HG02798 (cell line): ENCODE results near the gene CDH4.

Experiments
- ATAC-seq: cut with Tn5 transposase; IDR thresholded peaks from one replicate; pipeline ENCODE4 v1.9.1; 2021; ENCODE audit warnings: mild to moderate bottlenecking; ENCODE audit not compliant: unreplicated experiment, poor library complexity

Gene CDH4

DNA sequence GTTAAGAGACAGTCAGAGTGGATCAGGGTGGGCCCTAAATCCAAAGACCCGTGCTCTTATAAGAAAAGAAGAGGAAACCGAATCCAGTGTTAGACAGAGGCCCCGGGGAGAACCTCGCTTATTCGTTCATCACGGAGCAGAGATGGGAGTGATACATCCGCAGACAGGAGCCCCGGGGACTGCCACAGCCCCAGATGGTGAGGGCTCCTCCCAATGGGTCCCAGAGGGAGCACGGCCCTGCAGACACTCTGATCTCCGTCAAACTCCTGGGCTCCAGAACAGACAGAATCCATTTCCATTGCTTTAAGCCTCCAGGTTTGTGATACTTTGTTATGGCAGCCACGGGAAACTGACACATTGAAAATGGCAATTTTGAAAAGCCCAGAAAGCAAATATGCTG is 47.0 kb downstream of the CDH4 start:
- no peak for ATAC-seq

DNA sequence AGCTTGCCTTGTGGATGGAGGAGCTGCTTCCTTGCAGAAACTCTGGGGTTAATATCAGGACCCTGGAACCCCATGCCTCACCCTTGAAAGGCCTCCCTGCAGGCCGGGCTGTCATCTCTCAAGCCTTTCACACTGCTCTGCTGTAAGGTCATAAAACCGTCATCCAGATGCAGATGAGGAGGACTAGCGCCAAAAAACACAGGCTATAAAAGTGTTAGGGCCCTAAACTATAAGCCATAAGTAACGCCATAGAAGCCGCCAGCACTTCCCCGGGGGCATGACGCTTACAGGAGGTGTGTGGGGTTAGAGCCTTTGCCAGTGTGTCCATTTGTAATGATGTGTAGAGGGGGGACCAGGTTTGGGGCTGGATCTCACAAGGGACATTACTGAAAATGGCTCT is 47.6 kb downstream of the CDH4 start:
- ATAC-seq = no peak

DNA sequence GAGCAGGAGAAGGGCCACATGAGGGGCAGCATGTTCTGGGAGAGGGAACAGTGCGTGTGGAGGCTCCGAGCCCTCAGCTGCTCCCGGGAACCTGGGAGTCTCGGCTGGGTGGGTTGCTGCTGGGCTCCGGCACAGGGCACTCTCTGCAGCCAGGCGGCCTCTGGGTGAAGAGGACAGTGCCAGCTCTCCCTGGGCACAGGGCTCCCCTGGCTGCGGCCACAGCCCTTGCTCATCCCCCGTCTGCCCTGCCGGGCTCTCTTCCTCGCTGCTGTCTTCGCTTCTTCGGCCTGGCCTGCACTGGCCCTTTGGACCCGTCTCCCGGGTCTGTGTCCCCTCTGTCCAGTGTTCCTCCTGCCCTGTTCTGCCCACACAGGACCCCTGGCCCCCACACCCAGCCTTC is 48.2 kb downstream of the CDH4 start:
- ATAC-seq = no peak

DNA sequence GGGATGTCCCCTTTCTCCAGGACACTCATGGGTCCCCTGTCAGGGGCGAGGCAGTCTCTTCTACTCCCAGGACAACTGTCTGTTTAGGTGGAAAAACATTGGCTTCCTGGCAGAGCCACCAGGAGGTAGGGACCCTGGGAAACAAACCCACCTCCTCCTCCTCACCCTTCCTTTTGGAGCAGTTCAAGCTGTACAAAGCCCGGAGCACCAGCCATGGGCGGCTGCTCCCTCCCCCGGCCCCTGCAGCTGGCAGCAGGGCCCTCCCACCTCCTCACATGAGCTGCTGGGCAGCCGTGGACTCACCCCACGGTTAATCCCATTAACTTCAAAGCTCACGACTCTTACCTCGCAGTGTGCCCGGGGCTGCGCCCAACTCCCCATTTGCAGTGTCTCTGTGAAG is 48.6 kb downstream of the CDH4 start:
- ATAC-seq = no peak

DNA sequence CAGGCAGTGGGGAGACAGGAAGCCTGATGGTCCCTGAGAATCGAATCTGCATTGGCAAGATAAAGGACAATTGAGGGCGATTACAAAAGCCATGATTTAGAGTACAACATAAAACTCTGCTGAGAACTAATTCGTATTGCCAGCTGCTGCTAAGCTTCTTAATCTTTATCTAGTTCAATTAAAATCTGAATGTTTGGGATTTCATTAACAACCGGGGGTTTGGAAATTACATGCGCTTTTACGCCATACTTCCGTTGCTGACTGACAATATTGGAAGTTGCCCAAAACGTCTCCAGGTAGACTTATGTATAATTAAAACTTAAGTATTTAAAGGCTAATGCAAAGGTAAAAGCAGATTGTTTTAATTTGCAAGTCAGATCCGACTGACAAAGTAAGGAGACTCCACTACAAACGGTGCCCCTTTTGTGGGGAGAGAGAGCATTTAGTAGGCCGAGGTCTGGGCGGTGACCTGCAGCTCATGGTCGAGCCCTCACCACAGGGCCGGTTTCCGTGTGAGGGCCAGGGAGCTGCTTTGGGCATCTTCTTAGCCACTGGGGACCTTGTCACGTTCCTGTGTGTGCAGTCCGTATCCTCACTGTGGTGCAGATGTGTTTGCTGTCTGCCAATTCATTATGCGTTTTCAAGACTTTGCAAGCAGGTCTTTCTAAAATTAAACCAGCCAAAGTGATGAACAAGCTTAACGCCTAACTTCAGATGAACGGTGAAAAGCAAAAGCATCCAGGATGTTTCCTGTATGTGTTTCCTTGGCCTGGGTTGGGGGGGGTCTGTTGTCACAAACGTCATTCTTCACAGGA is 49.9 kb downstream of the CDH4 start:
- no peak for ATAC-seq

DNA sequence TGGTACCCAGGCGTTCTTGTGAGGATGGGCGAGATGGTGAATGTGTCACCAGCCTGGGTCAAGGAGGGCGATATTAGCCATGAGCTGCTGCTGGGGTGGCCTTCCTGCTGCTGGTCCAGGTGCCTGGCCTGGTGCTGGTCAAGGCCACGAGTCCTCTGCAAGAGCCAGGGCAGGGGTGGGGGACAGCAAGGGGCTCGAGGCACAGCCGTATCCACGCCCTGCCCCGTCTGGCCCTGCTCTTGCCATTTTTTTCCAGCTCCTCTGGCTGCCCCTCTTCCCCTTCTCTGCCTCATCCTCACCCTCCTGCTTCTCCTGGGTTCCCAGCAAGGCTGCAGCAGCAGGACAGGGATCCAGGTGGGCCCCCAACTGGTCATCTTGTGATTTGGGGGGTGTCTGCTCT is 51.2 kb downstream of the CDH4 start:
- no peak for ATAC-seq

DNA sequence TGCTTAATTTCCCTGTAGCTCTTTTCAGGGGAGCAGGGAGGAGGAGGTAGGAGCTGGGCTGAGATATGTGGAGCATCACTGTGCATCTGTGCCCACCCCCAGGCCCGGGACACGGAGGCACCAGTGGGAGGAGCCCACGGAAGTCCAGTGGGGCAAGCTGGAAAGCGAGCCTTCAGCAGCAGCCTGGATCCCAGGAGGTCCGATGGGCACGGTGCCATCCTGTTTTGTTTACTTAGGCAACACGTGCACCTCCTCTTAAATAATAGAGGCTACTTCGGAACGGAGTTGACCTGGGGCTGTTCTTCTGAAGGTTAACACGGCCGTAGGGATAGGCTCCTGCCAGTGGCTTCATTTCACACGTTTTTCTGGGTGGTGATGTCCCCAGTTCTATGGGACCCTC is 51.6 kb downstream of the CDH4 start:
- no peak for ATAC-seq

DNA sequence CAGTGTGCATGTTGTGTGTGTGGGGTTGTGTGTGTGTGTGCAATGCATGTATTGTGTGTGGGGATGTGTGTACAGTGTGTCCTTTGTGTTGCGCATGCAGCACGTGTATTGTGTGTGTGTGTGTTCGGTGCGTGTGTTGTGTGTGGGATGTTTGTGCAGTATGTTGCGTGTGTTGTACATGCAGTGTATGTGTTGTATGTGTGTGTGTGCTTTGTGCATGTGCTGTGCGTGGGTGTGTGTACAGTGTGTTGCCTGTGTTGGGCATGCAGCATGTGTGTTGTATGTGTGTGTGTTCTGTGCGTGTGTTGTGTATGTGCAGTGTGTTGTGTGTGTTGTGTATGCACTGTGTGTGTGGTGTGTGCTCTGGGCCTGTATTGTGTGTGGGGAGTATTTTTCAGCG is 52.7 kb downstream of the CDH4 start:
- ATAC-seq = no peak

DNA sequence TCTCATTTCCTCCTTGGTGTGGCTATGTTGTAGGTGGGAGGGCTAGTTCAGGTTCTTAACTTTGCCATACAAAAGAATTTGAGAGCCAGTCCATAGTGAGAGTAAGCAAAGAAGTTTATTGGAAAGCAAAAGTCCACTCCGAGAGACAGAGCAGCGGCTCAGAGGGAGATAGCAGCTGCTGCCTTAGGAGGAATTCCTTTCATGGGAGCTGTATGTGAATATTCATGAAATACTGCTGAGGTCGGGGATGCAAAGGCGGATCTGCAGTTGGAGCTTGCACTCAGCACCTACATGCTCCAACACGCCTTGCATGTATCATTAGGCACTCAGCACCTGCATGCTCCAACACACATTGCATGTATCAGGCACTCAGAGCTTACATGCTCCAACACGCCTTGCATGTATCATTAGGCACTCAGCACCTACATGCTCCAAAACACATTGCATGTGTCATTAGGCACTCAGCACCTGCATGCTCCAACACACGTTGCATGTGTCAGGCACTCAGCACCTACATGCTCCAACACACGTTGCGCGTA is 54.9 kb downstream of the CDH4 start:
- ATAC-seq = no peak

DNA sequence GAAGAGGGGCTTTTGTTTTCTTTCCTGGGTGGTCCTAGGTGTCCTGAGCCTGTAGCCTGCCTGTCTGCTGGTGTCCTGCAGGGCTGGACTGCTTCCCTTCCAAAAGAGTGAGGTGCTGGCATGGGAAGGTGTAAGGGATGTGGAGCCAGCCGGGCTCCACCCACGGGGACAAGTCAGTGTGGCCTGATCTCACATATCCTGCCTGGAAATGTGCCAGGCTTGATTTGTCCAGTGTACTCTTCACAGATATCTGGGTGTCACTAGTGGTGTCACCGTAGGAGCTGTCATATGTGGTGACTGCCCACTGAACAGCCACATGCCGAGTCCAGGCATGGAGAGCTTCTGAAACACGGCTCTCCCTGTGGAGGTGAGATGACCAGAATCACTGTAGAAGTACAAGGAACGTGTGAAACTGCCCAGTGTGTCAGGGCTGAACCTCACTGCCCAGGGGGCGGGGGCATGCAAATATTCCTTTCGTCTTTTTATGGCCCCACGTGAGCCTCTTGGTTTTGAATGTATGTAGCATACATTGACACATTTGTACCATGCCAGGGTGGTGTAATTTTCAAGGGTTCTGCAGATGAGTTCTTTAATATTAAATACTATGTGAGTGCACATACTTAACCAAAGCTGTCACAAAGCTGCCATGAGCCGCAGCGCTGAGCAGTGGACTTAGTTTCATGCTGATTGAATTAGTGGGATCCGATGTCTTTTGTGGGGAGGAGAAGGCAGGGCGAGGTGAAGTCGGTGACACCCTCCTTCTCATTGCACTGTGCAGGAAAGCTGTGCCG is 55.8 kb downstream of the CDH4 start:
- ATAC-seq = no peak

DNA sequence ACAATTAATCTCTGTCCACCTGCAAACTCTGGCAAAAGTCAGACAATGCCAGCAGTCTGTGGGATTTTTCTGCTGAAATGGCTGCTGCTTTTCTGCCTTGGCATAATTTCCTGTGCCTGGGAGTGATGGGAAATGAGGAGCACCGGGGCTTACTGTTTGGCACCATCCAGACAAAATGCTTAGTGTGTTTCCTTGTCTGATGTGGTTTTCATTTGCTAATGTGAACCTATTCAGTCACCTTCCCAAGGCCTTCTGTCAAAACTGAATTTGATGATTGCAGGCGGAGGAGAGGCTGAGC is 56.4 kb downstream of the CDH4 start:
- ATAC-seq = no peak

DNA sequence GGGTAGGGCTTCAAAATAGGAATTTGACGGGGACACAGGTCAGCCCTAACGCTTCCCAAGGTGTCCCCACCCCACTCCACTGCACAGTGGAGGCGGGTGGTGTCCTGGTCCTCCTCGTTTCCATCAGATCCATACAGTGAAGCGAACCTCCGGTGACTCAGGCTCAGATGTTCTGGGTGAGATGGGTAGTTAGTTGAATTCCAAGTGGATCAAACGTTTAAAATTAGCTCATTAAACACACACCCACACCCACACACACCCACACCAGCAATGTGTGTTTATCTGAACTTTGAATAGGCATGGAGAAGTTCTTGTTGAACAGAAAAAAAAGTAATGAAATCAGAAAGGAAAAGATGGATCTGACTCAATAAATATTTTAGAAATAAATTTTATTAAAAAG is 58.9 kb downstream of the CDH4 start:
- ATAC-seq = no peak

DNA sequence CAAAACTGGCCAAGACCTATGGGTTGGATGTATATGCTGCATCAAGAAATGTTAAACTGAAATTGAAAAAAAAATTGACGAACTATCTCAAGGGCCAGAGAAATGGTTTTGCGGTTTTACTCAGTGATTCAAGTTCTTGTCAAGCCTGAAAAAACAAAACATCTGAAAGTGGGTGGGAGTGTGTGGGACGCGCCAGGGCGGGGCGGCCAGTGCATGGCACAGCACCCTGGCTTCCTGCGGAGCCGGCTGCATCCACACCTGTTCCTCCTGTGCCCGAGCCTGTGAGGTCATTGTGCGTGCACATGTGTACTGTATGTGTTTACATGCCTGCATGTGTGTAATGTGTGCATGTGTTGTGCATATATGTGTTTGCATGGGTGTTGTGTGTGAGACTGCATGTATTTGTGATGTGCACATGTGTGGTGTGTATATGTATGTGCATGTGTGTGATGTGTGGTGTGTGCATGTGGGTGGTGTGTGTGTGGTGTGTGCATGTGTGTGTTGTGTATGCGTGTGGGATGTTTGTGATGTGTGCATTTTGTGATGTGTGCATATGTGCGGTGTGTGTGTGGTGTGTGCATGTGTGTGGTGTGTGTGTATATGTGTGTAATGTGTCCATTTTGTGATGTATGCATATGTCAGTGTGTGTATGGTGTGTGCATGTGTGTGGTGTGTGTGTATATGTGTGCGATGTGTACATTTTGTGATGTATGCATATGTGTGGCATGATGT is 59.8 kb downstream of the CDH4 start:
- no peak for ATAC-seq

DNA sequence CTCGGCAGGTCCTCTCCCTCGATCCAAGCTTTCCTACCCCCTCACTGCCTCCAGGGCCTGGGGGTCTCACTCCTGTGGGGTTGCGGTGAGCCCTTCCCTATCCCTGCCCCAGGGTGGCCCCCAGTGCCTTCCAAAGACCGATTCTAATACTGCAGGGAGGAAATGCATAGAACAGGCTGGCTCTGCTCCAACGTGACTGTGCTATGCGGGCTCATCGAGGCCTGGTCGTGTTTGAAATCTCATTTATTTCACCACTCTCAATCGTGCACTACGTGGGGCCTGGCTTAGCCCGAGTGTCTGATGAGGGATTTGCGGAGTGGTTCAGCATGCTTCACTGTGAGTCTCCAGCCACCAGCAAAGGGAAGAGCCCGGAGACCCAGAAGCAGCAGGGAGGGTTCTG is 60.9 kb downstream of the CDH4 start:
- ATAC-seq = no peak

DNA sequence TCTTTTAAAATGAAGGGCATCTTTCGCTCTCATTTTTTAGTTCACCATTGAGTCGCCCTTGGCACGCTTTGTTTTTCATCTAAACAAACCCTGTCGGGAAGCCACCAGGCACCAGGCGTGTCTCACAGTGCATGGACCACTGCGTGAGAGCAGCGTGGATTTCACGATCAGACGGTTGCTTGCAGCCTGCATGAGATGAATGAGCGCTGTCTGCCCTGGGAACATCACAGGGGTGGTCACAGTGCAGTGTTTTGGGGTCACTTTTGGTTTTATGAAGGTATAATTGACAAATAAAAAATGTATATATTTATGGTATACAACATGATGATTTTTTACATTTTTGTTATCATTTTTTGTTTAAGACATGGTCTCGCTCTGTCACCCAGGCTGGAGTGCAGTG is 61.3 kb downstream of the CDH4 start:
- no peak for ATAC-seq

DNA sequence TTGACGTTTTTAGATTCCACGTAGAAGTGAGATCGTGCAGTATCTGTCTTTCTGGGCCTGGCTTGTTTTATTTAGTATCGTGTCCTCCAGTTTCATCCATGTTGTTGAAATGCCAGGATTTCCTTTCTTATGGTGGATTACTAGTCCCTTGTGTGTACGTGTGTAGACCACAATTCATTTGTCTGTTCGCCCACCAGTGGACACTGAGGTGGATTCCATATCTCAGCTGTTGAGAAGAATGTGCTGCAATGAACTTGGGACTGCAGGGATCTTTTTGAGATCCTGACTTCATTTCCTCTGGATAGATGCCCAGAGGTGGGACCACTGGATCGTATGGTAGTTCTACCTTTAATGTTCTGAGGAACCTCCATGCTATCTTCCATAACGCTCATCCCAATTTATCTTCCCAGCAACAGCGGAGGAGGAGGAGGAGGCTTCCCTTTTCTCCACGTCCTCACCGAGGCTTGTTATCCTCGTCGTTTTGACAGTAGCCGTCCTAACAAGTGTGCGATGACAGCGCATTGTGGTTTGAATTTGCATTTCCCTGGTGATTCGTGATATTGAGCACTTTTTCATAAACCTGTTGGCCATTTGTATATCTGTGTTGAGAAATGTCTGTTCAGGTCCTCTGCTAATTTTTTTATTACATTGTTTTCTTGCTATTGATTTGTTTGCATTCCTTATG is 62.4 kb downstream of the CDH4 start:
- ATAC-seq = no peak

DNA sequence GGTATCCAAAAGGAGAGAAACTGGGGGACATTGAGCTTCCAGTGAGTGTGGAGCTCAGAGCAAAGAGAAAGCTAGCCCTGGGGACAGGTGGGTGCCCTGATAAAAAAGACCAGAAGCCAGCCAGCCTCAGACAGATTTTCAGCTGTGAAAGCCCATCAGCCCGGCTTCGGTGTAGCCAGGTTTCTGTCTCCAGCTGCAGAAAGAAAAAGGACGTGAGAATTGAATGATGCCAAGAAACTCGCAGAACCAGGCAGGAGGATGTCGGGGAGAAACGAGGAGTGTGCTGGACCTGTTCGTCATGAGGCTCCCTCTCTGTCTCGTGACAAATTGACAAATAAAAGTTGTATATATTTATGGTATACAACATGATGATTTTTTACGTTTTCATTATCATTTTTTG is 63.3 kb downstream of the CDH4 start:
- no peak for ATAC-seq

DNA sequence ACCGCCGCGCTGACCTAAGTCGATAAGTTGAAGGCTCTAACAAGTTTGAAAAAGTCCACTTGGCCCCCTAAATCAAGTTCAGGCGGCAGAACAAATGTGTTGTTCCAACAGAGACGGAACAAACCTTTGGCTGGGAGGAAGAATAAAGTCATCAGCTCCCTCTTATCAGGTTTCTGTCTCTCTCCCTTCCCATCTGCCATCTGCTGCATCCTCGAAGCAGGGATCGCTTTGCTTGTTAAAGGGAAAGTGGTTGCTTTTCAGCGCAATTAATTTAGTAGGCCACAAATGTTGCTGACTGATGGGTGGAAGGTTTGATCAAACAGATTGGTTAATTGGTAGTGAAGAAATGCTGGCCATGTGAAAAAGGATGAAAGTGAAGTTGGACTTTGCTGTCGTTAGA is 64.3 kb downstream of the CDH4 start:
- no peak for ATAC-seq

DNA sequence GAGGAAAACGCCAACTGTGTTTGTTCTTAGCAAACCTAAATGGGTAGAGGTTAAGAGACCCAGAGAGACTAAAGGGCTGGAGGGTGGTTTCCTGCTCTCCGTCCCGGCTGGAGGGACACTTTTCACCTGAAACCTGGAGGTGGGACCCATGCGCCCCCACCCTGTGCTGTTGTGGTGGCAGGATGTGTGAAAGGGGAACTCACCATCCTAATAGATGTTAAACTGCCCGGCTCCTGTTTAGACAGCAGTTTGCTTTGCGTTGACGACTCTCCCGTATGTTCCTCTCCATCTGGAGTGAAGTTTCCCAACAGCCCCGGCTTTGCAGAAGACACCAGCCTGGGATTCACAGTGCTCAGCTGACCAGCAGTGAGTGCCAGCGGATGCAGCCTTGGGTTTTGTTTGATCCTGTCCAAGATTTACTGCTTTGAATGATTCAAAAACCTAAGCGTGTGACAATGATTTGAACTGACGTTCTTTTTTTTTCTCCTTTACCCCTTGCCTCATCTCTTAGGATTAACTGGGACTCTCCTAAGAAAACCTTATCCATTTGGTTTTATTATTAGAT is 66.0 kb downstream of the CDH4 start:
- no peak for ATAC-seq

DNA sequence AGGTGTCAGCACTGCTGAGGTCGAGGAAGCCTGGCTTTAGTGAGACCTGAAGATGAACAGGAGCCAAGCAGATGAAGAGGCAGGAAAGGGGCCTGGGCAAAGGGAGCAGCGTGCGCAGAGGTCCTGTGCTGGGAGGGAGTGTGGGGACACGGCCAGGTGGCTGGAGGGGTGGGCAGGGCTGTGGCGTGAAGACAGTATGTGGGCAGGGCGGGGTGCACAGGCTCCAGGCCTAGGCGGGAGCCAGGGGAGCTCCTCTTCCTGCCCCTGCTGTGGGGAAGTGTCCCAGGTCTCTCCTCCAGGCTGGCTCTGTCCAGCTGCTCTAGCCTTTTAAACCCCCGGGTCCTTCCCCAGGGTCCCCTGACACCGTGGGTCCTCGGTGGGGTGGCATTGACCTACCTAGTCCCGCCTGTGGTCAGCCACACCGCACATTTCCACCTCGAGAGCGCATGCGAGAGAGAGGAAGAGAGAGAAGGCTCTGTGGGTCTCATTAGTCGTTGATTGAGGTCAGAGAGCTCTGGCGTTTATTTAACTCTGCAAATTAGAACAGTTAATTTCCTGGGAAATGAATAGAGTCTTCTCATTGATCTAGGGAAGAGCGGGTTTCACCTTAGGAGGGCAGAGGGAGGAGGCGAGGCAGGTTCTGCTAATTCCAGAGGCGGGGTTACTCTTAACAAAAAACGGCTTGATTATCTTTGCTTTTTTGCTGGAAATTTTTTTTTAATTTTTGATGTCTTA is 68.8 kb downstream of the CDH4 start:
- ATAC-seq = no peak
